ENCODE results near the gene EMP2.

EMP2 gene

GRCh38 chr16:10531582-10531981 is 48.8 kb downstream of the EMP2 start:
- Histone ChIP-seq H3K27me3 (ENCODE audit: low read length) (no peaks in the 10 kb centered on the region), H3F3A (ENCODE audit: insufficient read depth) (no peaks in the 10 kb centered on the region), H3K27ac (ENCODE audit: low read depth, low read length) (no peak overlapping the region), H3K4me3 (ENCODE audit: insufficient read depth, low read length, poor library complexity, severe bottlenecking) (no peak overlapping the region), H3K4me2 (ENCODE audit: low read depth, low read length, poor library complexity, severe bottlenecking) (no peak overlapping the region), H3K9me2 (replicated peaks; ENCODE audit: insufficient read depth, low read length) (no peaks in the 10 kb centered on the region), H2AFZ (ENCODE audit: low read depth, low read length, severe bottlenecking) (no peak overlapping the region), H3K9me3 (ENCODE audit: insufficient read depth, low read length) (no peaks in the 10 kb centered on the region), H3K36me3 (ENCODE audit: low read length) (no peaks in the 10 kb centered on the region), H4K20me1 (ENCODE audit: low read depth, low read length) (no peaks in the 10 kb centered on the region), H3K9ac (ENCODE audit: low read length) (no peak overlapping the region), H3K79me2 (ENCODE audit: insufficient read depth, low read length) (no peaks in the 10 kb centered on the region)
- TF ChIP-seq CTCF (IDR thresholded peaks at IDR 0.05; ENCODE audit: insufficient read depth, low read length, poor library complexity, severe bottlenecking): no peak

DNA sequence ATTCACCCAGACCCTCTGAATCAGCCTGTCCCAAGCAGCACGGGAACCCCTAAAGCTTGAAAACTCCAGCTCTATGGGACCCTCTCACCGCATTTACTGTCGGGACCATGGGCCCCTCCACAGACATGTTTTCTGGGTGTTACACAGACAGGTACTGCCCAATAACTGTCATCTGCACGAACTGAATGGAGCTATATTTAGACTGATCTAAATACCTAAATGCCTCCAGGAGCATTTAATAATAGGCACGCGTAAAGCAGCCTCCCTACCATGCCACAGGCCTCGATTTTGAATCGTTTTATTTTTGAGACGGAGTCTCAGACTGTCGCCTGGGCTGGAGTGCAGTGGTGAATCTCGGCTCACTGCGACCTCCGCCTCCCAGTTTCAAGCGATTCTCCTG is 49.7 kb downstream of the EMP2 start:
- H3K9ac ChIP-seq (ENCODE audit: low read length): no peak overlapping the region
- no peaks in the 10 kb centered on the region for H3K27me3 ChIP-seq (ENCODE audit: low read length)
- no peaks in the 10 kb centered on the region for H4K20me1 ChIP-seq (ENCODE audit: low read depth, low read length)
- no peaks in the 10 kb centered on the region for H3K36me3 ChIP-seq (ENCODE audit: low read length)
- H3K79me2 ChIP-seq (ENCODE audit: insufficient read depth, low read length): no peaks in the 10 kb centered on the region
- TF ChIP-seq CTCF (IDR thresholded peaks at IDR 0.05; ENCODE audit: insufficient read depth, low read length, poor library complexity, severe bottlenecking) (no peak), EZH2phosphoT487 (conservative IDR thresholded peaks at IDR 0.05; ENCODE audit: low read length) (no peak)
- H3K9me2 ChIP-seq (replicated peaks; ENCODE audit: insufficient read depth, low read length): no peaks in the 10 kb centered on the region
- no peak overlapping the region for H3K4me3 ChIP-seq (ENCODE audit: insufficient read depth, low read length, poor library complexity, severe bottlenecking)
- H3K27ac ChIP-seq (ENCODE audit: low read depth, low read length): no peak overlapping the region
- H2AFZ ChIP-seq (ENCODE audit: low read depth, low read length, severe bottlenecking): no peak overlapping the region
- no peaks in the 10 kb centered on the region for H3F3A ChIP-seq (ENCODE audit: insufficient read depth)
- H3K4me2 ChIP-seq (ENCODE audit: low read depth, low read length, poor library complexity, severe bottlenecking): no peak overlapping the region
- H3K9me3 ChIP-seq (ENCODE audit: insufficient read depth, low read length): no peaks in the 10 kb centered on the region

GRCh38 chr16:10529895-10530669 is 50.3 kb downstream of the EMP2 start:
- H2AFZ ChIP-seq (ENCODE audit: low read depth, low read length, severe bottlenecking): no peak overlapping the region
- no peaks in the 10 kb centered on the region for H3K9me3 ChIP-seq (ENCODE audit: insufficient read depth, low read length)
- no peaks in the 10 kb centered on the region for H3F3A ChIP-seq (ENCODE audit: insufficient read depth)
- H3K36me3 ChIP-seq (ENCODE audit: low read length): no peaks in the 10 kb centered on the region
- H4K20me1 ChIP-seq (ENCODE audit: low read depth, low read length): no peaks in the 10 kb centered on the region
- no peak overlapping the region for H3K27ac ChIP-seq (ENCODE audit: low read depth, low read length)
- H3K4me3 ChIP-seq (ENCODE audit: insufficient read depth, low read length, poor library complexity, severe bottlenecking): no peak overlapping the region
- TF ChIP-seq EZH2phosphoT487 (conservative IDR thresholded peaks at IDR 0.05; ENCODE audit: low read length): no peak
- TF ChIP-seq CTCF (IDR thresholded peaks at IDR 0.05; ENCODE audit: insufficient read depth, low read length, poor library complexity, severe bottlenecking): no peak
- no peaks in the 10 kb centered on the region for H3K79me2 ChIP-seq (ENCODE audit: insufficient read depth, low read length)
- H3K27me3 ChIP-seq (ENCODE audit: low read length): no peaks in the 10 kb centered on the region
- H3K9ac ChIP-seq (ENCODE audit: low read length): no peak overlapping the region
- no peaks in the 10 kb centered on the region for H3K9me2 ChIP-seq (replicated peaks; ENCODE audit: insufficient read depth, low read length)
- no peak overlapping the region for H3K4me2 ChIP-seq (ENCODE audit: low read depth, low read length, poor library complexity, severe bottlenecking)

Measured in SU-DHL-6 (cell line).